HG03103 (cell line): ENCODE results near the gene TM7SF3.
"Not testable (repeated sequence)": the region's sequence is repeated elsewhere in the genome, so short reads cannot be mapped to it uniquely, and the experiment has no call there.

Experiments
- ATAC-seq: cut with Tn5 transposase; IDR thresholded peaks from one replicate; pipeline ENCODE4 v1.9.1; 2021; ENCODE audit warnings: low read depth; ENCODE audit not compliant: unreplicated experiment

TM7SF3 gene, protein sequence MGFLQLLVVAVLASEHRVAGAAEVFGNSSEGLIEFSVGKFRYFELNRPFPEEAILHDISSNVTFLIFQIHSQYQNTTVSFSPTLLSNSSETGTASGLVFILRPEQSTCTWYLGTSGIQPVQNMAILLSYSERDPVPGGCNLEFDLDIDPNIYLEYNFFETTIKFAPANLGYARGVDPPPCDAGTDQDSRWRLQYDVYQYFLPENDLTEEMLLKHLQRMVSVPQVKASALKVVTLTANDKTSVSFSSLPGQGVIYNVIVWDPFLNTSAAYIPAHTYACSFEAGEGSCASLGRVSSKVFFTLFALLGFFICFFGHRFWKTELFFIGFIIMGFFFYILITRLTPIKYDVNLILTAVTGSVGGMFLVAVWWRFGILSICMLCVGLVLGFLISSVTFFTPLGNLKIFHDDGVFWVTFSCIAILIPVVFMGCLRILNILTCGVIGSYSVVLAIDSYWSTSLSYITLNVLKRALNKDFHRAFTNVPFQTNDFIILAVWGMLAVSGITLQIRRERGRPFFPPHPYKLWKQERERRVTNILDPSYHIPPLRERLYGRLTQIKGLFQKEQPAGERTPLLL

DNA sequence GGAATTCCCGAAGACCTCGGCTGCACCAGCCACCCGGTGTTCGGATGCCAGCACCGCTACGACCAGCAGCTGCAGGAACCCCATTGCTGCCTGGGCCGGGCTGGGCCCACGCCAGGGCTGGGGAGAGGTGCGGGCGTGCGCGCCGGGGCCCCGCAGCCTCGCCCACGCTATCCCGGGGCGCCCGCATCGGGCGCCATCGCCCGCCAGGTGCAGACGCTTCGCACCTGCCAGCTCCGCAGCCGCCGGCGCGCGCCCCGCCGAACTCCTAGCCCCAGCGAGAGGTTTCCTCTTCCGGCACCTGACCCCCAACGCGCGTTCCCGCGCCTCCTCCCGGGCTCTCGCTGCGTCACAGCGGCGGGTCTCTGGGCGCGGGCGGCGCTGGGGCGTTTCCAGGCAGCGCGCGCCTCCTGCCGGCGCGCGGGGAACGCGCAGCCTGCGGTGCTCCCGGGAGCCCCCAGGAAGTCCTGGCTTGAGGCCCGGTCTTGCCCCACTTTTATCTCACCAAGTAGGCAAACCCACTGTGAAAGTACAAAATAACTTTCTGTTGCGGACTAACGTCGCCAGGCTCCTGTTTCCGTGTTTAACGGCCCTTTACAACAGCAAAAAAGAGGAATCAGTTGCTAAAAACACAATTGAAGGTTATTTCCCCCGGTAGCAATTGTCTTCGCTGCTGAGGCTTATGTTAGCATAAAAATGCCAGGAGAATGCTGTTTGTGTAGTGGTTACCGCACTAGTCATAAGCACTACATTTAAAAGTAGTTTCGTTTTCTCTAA is at the start of gene TM7SF3:
Gene TM7SF3, minus strand, starts transcription at position 300 of the 774 bp plus-strand sequence. Its CDS starts 216 bp downstream, at position 84.
- ATAC-seq = peak; percentile 84

DNA sequence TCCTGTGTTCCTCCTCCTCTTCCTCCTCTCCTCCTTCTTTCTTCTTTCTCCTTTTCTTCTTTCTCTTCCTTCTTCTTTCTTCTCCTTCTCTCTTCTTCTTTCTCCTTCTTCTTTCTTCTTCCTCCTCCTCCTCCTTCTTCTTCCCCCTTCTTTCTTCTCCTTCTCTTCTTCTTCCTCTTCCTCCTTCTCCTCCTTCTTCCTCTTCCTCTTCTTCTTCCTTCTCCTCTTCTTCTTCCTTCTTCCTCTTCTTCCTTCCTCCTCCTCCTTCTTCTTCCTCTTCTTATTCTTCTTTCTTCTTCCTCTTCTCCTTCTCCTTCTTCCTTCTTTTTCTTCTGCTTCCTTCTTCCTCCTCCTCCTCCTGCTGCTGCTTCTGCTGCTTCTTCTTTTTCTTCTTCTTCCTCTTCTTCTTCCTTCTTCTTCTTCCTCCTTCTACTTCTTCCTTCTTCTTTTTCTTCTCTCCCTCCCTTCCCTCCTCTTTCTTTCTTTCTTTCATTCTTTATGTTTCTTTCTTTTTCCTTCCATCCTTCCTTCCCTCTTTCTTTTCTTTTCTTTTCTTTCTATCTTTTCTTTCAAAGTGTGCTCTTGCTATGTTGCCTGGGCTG is 49.2 kb upstream of the TM7SF3 start:
- no peak for ATAC-seq

DNA sequence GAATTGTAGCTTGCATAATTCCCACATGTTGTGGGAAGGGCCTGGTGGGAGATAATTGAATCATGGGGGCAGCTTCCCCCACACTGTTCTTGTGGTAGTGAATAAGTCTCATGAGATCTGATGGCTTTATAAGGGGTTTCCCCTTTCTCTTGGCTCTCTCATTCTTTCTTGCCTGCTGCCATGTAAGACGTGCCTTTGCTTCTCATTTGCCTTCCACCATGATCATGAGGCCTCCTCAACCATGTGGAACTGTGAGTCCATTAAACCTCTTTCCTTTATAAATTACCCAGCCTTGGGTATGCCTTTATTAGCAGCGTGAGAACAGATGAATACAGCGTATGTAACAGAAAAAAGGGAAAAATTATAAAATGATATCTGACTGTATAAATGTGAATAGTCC is 47.1 kb upstream of the TM7SF3 start:
- ATAC-seq = no peak

DNA sequence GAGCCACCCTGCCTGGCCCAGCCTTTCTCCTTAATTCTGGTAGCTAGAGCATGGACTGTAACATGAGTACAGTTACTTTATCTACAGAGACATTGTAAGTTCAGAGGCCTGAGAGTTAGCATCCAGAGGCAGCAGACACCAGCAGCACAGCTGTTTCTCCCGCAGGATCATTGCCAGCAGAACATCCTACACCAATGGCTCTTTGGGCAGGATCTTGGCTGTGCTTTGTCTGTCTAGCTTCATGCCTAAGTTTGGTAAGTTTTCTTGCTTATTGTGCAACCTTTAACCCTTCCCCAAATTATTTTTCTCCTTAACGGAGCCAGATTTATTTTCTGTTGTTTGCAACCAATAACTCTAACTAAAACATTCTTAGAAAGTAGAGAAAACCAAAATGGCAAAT is 46.6 kb upstream of the TM7SF3 start:
- no peak for ATAC-seq

DNA sequence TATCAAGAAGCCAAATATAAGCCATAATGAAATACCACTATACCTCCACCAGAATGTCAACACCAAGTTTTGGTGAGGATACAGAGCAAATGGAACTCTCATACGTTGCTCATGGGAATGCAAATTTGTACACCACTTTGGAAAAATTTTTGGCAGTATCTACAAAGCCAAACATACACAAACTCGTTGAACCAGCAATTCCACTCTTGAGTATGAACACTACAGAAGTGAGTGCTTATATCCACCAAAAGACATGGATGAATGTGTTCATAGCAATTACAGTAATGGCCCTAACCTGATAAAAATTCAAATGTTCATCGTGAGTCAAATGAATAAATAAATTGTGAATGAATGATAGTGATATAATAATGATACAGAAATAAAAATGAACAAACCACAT is 43.4 kb upstream of the TM7SF3 start:
- no peak for ATAC-seq

DNA sequence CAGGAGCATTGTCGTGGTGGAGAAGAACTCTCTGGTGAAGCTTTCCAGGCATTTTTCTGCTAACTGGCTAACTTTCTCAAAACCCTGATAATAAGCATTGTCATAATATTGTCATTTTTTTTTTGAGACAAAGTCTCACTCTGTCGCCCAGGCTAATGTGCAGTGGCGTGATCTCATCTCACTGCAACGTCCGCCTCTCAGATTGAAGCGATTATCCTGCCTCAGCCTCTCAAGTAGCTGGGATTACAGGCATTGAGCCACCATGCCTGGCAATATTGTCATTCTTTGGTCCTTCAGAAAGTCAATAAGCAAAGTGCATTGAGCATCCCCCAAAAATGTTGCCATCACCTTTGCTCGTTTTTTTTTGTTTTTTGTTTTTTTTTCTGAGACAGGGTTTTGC is 41.8 kb upstream of the TM7SF3 start:
- no peak for ATAC-seq

DNA sequence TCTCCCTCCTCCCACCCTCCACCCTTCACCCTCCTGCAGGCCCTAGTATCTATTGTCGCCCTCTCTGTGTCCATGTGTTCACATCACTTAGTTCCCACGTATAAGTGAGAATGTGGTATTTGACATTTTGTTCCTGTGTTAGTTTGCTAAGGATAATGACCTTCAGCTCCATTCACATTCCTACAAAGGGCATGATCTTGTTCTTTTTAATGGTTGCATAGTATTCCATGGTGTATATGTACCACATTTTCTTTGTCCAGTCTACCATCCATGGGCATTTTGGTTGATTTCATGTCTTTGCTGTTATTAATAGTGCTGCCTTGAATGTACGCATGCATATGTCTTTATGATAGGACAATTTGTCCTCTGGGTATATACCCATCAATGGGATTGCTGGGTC is 38.6 kb upstream of the TM7SF3 start:
- ATAC-seq = no peak

DNA sequence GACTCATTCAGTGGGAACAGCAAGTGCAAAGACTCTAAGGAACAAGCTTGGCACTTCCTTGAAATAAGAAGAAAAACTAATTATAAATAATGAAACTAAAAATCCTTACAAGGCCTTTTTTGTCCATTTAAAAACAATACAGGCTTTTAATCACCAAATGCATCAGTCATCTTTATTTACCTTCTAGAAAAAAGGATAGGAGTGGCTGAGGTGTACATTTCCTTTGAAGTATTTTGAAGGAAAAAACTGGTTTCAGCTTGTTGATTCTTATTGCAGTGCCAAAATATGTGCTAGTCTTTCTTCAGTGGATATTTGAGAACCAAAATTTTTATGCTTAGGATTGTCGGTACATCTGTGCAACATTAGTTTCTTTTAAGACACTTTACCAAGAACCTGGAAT is 38.0 kb upstream of the TM7SF3 start:
- no peak for ATAC-seq

DNA sequence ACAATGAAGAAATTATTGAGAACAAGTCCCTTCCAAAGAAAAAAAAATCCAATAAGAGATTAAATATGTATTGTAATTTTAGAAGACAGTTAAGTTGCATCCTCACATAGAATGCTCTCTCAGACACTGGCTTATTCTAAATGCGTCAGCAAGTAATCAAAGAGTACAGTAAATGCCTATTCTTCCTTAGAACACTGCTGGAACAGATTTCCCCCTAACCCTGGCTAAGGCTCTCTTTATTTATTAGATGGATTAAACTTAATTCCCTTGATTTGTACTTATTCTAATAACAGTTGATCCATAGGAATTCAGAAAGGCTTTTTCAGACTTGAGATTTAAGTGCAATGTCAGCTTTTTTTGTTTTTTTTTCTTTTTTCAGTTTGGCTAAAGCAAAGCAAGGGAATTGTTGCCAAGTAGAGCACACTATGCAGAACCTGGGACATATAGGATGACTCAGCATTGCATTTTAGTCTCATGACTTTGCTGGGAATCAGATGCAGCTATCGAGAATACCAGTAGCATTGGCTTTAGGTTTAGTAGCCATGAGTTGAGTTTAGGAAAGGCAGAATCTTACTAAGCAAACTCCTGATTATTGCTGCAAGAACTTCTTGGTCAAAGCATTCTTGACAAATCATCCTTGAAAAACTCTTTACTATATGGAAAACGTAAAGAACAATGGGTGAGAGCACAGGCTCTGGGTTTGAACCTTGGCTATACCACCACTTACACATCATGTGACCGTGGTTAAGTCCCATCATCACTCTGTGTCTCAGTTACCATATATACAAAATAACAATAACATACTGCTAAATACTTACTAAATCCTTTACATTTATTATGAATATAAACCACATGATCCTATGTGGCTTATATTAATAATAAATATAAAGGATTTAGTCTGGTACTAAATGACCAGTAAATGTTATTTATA is 34.9 kb upstream of the TM7SF3 start:
- ATAC-seq = no peak

DNA sequence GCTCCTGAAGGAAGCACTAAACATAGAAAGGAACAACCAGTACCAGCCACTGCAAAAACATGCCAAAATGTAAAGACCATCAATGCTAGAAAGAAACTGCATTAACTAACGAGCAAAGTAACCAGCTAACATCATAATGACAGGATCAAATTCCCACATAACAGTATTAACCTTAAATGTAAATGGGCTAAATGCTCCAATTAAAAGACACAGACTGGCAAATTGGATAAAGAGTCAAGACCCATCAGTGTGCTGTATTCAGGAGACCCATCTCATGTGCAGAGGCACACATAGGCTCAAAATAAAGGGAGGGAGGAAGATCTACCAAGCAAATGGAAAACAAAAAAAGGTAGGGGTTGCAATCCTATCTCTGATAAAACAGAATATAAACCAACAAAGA is 27.8 kb upstream of the TM7SF3 start:
- not testable (repeated sequence) for ATAC-seq

DNA sequence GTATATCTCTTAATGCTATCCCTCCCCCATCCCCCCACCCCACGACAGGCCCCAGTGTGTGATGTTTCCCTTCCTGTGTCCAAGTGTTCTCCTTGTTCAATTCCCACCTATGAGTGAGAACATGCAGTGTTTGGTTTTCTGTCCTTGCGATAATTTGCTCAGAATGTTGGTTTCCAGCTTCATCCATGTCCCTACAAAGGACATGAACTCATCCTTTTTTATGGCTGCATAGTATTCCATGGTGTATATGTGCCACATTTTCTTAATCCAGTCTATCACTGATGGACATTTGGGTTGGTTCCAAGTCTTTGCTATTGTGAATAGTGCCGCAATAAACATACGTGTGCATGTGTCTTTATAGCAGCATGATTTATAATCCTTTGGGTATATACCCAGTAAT is 26.5 kb upstream of the TM7SF3 start:
- ATAC-seq = not testable (repeated sequence)

DNA sequence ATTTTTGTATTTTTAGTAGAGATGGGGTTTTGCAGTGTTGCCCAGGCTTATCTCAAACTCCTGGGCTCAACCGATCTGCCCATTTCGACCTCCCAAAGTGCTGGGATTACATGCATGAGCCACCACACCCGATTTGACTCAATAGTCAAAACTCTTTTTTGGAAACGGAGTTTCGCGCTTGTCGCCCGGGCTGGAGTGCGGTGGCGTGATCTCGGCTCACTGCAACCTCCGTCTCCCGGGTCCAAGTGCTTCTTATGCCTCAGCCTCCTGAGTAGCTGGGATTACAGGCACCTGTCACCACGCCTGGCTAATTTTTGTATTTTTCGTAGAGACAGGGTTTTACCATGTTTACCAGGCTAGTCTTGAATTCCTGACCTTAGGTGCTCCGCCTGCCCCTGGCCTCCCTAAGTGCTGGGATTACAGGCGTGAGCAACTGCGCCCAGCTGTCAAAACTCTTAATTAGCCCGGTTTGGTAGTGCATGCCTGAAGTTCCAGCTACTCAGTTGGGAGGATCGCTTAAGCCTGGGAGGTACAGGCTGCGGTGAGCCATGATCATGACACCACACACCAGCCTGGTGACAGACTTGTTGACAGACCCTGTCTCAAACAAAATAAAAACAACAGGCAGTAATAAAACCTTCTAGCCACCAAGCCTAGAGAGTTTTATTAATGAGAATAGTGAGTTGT is 20.6 kb upstream of the TM7SF3 start:
- no peak for ATAC-seq

DNA sequence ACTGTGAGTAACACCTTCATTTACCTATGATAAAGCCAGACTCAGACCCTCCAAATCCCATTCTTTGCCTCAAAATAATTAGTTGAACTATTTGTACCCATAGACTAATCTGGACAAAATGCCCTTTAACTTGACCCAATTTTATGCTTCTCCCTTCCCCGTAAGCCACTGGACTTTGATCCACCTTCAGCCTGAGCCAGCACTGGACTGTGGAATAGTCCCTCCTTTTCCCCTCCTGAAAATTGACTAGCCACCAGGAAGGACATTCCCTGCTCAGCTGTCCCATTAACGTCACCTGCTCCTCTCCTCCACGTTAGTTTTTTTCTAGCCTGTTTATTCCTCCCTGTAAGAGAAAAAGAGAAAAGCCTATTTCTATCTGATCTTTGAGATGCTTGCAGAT is 18.5 kb upstream of the TM7SF3 start:
- ATAC-seq = no peak

DNA sequence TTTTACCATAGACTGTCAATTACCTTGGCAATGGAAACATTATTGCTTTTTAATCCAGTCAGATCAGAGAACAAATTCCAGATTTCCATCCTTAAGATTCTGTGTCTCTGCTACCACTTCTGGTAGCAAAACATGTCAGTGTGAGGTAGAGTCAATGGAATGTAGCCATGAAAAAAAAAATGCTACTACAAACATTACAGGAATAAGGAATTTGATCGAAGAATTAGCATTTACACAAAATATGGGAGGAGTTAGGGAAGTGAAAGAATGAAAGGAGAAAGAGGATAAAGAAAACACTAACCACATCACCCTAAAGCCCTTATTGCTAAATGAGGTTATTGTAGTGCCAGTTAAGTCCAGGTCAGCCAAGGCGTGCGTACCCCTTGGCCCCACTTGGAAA is 17.3 kb upstream of the TM7SF3 start:
- ATAC-seq = no peak

DNA sequence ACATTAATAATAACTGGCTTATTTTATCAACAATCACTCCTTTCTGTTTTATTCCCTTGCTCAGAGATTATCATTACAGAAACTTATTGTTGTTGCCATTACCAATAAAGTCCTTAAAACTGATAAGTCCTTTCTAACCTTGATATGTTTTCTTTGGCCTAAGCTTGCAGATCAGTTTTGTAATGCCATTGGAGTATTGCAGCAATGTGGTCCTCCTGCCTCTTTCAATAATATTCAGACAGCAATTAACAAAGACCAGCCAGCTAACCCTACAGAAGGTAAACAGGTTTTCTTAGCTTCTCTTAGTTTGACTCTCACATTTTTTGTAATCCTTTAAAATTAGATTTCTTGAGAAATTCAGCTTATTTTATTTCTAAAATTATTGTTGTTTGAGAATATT is 12.1 kb upstream of the TM7SF3 start:
- ATAC-seq = no peak

DNA sequence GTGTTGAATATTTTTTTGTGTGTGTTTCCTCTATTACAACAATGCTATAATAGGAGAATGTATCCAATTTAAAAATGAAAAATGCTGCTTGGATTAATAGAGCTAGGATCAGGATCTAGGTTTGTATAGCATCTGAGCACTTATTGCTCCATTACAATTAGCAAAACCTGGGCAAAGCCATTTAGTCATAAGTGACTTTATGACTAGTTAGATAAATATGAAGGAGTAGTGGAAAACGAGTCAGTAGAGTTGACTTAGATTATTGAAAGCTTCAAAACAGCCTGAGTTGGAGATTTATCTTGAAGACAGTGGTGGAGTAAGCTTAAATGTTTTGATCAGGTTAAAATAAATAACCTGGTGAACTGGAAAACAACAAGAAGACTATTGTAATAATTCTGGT is 10.9 kb upstream of the TM7SF3 start:
- no peak for ATAC-seq

DNA sequence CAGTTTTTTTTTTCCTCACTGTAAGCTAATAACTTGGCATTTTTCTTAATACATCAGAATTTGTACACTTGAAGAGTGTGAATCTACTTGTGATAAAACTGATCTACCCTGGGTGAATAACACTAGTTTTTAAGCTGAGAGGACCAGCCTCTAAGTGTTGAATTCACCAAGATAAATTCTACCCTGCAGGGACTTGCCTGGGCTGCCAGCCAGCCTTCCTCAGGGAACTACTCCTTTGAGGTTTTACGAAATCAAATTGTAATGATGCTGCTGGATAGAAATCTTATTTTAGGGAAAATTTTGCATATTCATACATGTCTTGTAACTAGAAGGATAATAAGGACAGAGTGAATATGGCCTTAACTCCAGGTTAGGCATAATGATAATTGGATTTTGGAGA is 10.1 kb upstream of the TM7SF3 start:
- ATAC-seq = no peak

DNA sequence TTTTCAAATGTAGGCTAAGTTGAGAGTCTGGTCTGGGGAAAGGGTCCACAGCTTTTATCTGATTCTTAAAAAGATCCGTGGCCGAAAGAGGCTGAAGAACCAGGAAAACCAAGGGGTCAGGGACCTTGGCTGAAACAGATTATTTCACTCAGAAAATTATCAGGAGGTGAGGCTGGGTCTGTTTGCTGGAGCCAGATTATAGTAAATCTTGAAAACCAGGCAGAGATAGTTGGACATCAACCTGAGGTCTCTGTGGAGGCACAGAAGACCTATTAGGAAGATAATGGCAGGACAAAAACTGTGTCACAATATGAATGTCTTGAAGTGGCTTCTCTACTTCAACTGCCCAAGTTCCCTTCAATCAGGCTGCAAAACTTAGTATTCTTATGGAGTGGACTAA is 6.6 kb upstream of the TM7SF3 start:
- no peak for ATAC-seq

DNA sequence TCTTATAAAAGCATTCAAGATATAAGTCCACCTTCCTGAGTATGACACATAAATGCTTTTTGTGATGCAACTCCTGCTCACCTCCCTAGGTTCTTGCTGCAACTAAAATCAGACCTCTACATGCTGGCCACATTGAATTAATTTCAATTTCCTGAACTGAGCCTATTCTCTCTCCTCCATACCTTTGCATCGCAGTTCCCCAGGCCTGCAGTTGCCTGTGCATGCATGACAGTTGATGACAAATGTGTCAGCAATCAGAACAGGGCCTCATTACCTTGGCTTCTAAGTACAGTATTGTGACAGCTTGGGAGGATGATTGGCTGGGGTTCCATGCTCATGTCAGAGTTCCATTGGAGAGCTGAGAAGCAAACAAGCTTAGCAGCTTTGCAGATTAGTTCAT is 3.9 kb upstream of the TM7SF3 start:
- ATAC-seq = no peak
